ENCODE results near the gene ANO6. TPM values are rescaled to one million over a fixed set of nuclear protein-coding genes. Genes with fewer than 3 reads are reported as not detected.

ANO6 gene
- total RNA-seq, 1 experiment from 2014 or later = 46.8 TPM

GRCh38 chr12:45421736-45422135, 205.8 kb downstream of the ANO6 start:
- CTCF ChIA-PET = interaction anchor here (1.7 kb wide), 1 partner anchor 251 kb away, joined by 4 read pairs; no protein-coding TSS in a partner anchor
- DNase-seq (ENCODE audit: low spot score) = no peak
- H3K9me3 Mint-ChIP-seq = no peaks in the 10 kb centered on the region
- no peak for ATAC-seq
- peaks cover 20% of the 10 kb centered on the region for H3K4me1 Mint-ChIP-seq
- no peak overlapping the region for H3K4me3 Mint-ChIP-seq
- H3K36me3 Mint-ChIP-seq = peaks cover 34% of the 10 kb centered on the region
- POLR2A ChIA-PET = interaction anchor here (0.7 kb wide), 1 partner anchor 254 kb away, joined by 4 read pairs; no protein-coding TSS in a partner anchor
- TF ChIP-seq GTF2I (CRISPR knock-in tag; conservative IDR thresholded peaks at IDR 0.05) (no peak), HMGXB4 (CRISPR knock-in tag; IDR thresholded peaks at IDR 0.05) (no peak), ZNF281 (CRISPR knock-in tag; IDR thresholded peaks at IDR 0.05) (no peak), OVOL2 (CRISPR knock-in tag; IDR thresholded peaks at IDR 0.05; ENCODE audit: borderline replicate concordance) (no peak), E2F4 (CRISPR knock-in tag; IDR thresholded peaks at IDR 0.05; ENCODE audit: borderline replicate concordance, low read depth) (no peak), AR (CRISPR knock-in tag; IDR thresholded peaks at IDR 0.05) (no peak), ZMAT4 (CRISPR knock-in tag; IDR thresholded peaks at IDR 0.05) (no peak), JAZF1 (CRISPR knock-in tag; IDR thresholded peaks at IDR 0.05) (no peak), NR1H2 (CRISPR knock-in tag; IDR thresholded peaks at IDR 0.05) (no peak), ATF3 (CRISPR knock-in tag; conservative IDR thresholded peaks at IDR 0.05) (no peak), MXD4 (CRISPR knock-in tag; IDR thresholded peaks at IDR 0.05; ENCODE audit: borderline replicate concordance) (no peak), NR2C2 (CRISPR knock-in tag; IDR thresholded peaks at IDR 0.05) (no peak), KAT7 (CRISPR knock-in tag; IDR thresholded peaks at IDR 0.05; ENCODE audit: borderline replicate concordance) (no peak), AFF4 (CRISPR knock-in tag; IDR thresholded peaks at IDR 0.05; ENCODE audit: borderline replicate concordance) (no peak)
- no peaks in the 10 kb centered on the region for H3K27me3 Mint-ChIP-seq (ENCODE audit: low read depth)
- H3K27ac Mint-ChIP-seq = no peak overlapping the region

Measured in WTC11 (cell line).